ENCODE measurements around the gene HOXA11. TPM values are rescaled to one million over a fixed set of nuclear protein-coding genes. Genes with fewer than 3 reads are reported as not detected.
A peak's percentile ranks its signal among the peaks of the same experiment; 100 is the strongest.

The HOXA11 gene
- total RNA-seq, 1 experiment from 2014 or later = not detected

DNA sequence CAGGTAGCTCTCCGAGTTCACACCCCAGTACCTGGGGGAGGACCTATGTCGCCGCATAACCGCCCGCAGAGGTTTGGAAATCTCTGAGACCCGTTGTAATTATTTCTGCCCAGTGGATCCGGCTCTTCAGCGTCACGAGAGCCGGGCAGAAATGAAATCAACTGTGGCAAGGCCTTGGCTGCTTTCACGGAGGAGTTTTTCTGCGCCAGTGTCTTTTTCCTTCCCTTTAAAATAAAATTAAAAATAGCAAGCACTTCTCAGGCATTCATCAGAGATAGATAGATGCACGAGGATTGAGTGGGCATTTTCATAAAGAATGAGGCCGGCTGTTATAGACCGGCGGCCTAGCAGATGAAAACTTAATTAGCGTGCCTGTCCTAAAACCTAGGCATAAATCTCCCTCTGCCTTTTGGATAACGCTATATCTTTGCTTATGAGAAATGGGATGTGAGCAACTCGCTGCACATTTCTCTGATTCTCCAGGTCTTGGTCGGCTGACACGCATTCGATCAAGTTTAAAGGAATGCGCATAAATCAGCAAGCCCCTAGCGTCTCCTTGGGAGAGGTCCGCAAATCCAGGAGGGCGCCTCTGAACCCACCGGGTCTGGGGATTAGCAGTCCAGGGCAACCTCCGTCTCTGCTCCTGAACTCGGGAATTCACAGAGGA lies 8.4 kb upstream of the HOXA11 start:
- BruUV-seq (replicated peaks) = no TSS peak
- Histone ChIP-seq H3K27me3 (replicated peaks; ENCODE audit: insufficient read depth, low read depth, low read length, poor library complexity) (peaks cover 99% of the 10 kb centered on the region), H3K27ac (ENCODE audit: low read depth, low read length, poor library complexity, severe bottlenecking) (no peak overlapping the region), H3K4me1 (ENCODE audit: insufficient read depth, low read length, poor library complexity, severe bottlenecking) (no peaks in the 10 kb centered on the region), H3K4me3 (ENCODE audit: low read depth, low read length, poor library complexity, severe bottlenecking) (no peak overlapping the region), H3K36me3 (ENCODE audit: insufficient read depth, low read length, poor library complexity, severe bottlenecking) (no peaks in the 10 kb centered on the region), H3K9me3 (ENCODE audit: low read depth, low read length, poor library complexity, severe bottlenecking) (no peaks in the 10 kb centered on the region)
- TF ChIP-seq, protein P1, sequence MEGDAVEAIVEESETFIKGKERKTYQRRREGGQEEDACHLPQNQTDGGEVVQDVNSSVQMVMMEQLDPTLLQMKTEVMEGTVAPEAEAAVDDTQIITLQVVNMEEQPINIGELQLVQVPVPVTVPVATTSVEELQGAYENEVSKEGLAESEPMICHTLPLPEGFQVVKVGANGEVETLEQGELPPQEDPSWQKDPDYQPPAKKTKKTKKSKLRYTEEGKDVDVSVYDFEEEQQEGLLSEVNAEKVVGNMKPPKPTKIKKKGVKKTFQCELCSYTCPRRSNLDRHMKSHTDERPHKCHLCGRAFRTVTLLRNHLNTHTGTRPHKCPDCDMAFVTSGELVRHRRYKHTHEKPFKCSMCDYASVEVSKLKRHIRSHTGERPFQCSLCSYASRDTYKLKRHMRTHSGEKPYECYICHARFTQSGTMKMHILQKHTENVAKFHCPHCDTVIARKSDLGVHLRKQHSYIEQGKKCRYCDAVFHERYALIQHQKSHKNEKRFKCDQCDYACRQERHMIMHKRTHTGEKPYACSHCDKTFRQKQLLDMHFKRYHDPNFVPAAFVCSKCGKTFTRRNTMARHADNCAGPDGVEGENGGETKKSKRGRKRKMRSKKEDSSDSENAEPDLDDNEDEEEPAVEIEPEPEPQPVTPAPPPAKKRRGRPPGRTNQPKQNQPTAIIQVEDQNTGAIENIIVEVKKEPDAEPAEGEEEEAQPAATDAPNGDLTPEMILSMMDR (conservative IDR thresholded peaks at IDR 0.05; ENCODE audit: low read depth, low read length) = no peak
- TF ChIP-seq EZH2 (IDR thresholded peaks at IDR 0.05; ENCODE audit: borderline replicate concordance, low read depth, low read length, poor library complexity, severe bottlenecking) = peak; percentile 27
- intact Hi-C loops (cut with micrococcal nuclease; ENCODE audit: unreplicated experiment) = no loop called here
- ChIA-PET POLR2A (ENCODE audit: low non-redundant PET) (no interaction called here), CTCF (no interaction called here)
- no peak for DNase-seq (ENCODE audit: low spot score)

DNA sequence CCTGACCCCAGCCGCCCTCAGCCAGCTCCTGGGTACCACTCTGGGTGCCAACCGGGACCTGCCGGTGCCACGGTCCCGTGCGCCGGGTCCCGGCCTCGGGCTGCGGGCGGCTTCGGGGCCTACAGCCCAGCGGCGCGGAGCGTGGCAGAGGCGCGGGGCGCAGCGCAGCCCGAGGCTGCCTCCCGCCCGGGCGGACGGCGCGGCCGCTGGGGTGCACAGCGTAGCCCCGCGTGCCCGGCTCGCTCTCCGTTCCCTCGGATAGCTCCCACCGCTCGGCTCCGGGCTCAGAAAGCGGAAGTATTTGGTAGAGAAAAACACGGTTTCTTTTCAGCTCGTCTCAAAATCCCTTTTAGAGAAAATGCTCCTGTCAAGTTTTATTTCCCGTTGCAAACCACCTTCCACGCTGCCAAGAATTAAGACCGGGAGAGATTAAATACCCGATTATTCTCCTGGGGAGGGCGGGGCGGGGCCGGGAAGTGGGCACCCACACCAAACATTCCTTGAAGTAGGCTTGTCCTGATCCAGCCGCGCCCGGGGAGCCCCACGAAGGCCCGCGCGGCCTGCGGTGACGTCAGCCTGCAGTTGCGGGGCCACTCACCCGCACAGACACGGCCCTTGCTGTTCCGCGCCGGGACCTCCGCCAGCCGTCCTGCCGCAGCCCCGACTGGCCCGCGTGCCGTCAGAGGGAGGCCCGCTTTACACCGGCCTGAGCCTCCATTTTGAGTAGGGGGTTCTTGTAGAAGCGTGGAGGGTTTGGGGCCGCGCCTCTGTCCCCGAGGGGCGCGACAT lies 7.7 kb upstream of the HOXA11 start:
- Histone ChIP-seq H3K27ac (ENCODE audit: low read depth, low read length, poor library complexity, severe bottlenecking) (no peak overlapping the region), H3K4me3 (ENCODE audit: low read depth, low read length, poor library complexity, severe bottlenecking) (no peak overlapping the region), H3K9me3 (ENCODE audit: low read depth, low read length, poor library complexity, severe bottlenecking) (no peaks in the 10 kb centered on the region), H3K36me3 (ENCODE audit: insufficient read depth, low read length, poor library complexity, severe bottlenecking) (no peaks in the 10 kb centered on the region), H3K4me1 (ENCODE audit: insufficient read depth, low read length, poor library complexity, severe bottlenecking) (no peaks in the 10 kb centered on the region), H3K27me3 (replicated peaks; ENCODE audit: insufficient read depth, low read depth, low read length, poor library complexity) (peaks cover 99% of the 10 kb centered on the region)
- ChIA-PET POLR2A (ENCODE audit: low non-redundant PET) (no interaction called here), CTCF (interaction anchor here (0.6 kb wide), 1 partner anchor 787 kb away, joined by 3 read pairs; no protein-coding TSS in a partner anchor)
- intact Hi-C loops (cut with micrococcal nuclease; ENCODE audit: unreplicated experiment) = no loop called here
- TF ChIP-seq EZH2 (IDR thresholded peaks at IDR 0.05; ENCODE audit: borderline replicate concordance, low read depth, low read length, poor library complexity, severe bottlenecking) = peak; percentile 76
- TF ChIP-seq, protein P1 (conservative IDR thresholded peaks at IDR 0.05; ENCODE audit: low read depth, low read length) = no peak
- no TSS peak for BruUV-seq (replicated peaks)
- no peak for DNase-seq (ENCODE audit: low spot score)

DNA sequence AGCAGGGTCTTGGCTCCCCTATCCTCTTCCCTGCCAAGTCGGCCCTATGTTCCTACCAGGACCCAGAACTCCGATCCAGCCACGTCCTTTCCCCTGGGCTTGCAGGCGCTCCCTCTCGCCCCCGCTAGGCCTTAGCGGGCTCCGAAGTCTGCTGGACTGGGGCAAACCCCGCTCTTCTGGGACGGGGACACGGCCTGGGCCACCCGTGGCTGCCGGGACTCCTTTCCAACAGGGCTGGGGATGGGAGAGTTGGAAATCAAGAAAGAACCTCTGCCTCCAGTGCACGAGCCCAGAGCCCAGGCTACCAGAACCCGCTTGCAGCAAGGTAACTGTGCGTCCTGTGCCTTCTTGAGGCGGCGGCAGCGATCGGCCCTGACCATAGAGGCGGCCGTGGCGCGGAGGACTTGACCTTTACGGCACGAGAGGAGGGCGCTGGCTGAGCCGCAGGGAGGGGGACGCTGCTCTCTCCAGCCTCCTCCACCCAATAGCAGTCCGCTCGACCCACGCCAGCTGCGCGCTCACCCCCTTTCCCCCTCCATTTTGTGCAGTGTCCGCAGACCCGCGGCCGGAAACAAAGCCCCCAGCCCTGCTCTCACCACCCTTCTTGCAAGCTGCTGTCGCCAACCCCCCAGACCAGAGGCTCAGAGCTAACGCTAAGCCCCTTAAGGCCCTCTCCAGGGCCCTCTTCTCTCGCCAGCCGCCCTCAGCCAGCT lies 7.0 kb upstream of the HOXA11 start:
- intact Hi-C loops (cut with micrococcal nuclease; ENCODE audit: unreplicated experiment) = no loop called here
- ChIA-PET CTCF (interaction anchor here (0.6 kb wide), 1 partner anchor 788 kb away, joined by 3 read pairs; no protein-coding TSS in a partner anchor), POLR2A (ENCODE audit: low non-redundant PET) (no interaction called here)
- no peak for DNase-seq (ENCODE audit: low spot score)
- TF ChIP-seq, protein P1 (conservative IDR thresholded peaks at IDR 0.05; ENCODE audit: low read depth, low read length) = no peak
- TF ChIP-seq EZH2 (IDR thresholded peaks at IDR 0.05; ENCODE audit: borderline replicate concordance, low read depth, low read length, poor library complexity, severe bottlenecking) = no peak
- Histone ChIP-seq H3K4me3 (ENCODE audit: low read depth, low read length, poor library complexity, severe bottlenecking) (no peak overlapping the region), H3K27ac (ENCODE audit: low read depth, low read length, poor library complexity, severe bottlenecking) (no peak overlapping the region), H3K36me3 (ENCODE audit: insufficient read depth, low read length, poor library complexity, severe bottlenecking) (no peaks in the 10 kb centered on the region), H3K4me1 (ENCODE audit: insufficient read depth, low read length, poor library complexity, severe bottlenecking) (no peaks in the 10 kb centered on the region), H3K27me3 (replicated peaks; ENCODE audit: insufficient read depth, low read depth, low read length, poor library complexity) (peaks cover 99% of the 10 kb centered on the region), H3K9me3 (ENCODE audit: low read depth, low read length, poor library complexity, severe bottlenecking) (no peaks in the 10 kb centered on the region)
- no TSS peak for BruUV-seq (replicated peaks)

Data from A673 (cell line).